Hypothalamus (tissue), 51 donors: Measurements from ENCODE around the gene PDE4A.
"Not testable (repeated sequence)": the region's sequence is repeated elsewhere in the genome, so short reads cannot be mapped to it uniquely, and the experiment has no call there.

Experiments
- DNase-seq, 51 donors: peaks; one replicate each; lab custom pipeline; 2025; lab: John Stamatoyannopoulos, UW

PDE4A gene

GRCh38 chr19:10403137-10404021 lies 17.0 kb upstream of the PDE4A start, which contains the start of gene CDC37:
Gene CDC37, minus strand, starts transcription at chr19:10403542. Its CDS starts 63 bp downstream, at chr19:10403479.
- DNase-seq: peak; percentile 51 to 98 (median 93)

GRCh38 chr19:10404888-10405820 lies 15.2 kb upstream of the PDE4A start:
- peak in 1 of 51 donors; percentile 36 for DNase-seq

- no peak for DNase-seq
Observed at GRCh38 chr19:10406191-10406590, 14.1 kb upstream of the PDE4A start.

- DNase-seq: no peak
Observed at GRCh38 chr19:10407096-10407495, 13.2 kb upstream of the PDE4A start.

DNA sequence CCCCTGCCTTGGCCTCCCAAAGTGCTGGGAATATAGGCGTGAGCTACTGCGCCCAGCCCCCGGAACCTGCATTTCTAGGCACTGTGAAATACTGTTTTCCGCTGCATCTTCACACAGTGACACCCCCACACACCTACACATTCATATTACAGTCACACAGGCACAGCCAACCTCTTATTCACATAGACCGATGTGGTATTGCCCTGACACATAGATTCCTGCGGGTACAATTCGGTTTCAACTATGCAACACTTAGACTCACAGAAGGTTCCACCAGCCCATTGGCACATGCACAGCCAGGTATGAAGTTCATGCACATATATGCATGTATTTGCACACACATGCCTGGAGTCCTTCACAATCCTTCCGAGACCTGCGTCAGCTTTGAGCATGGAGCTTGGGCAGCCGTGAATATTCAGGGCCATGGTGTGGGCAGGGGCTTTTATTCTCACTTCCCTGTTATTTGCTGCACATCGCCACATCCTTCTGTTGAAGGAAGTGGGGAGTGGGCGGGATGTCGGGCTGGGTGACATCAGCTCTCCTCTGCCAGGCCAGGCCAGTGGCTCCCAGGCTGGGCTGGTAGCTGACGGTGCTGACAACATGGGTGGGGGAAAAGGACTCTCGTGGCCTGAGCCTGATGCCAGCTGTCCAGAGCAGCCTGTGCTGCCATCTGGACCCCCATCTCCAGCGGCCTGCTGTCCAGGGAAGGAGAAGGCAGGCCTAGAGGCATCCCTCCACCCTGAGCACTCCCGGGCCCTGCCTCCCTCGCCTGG lies 11.6 kb upstream of the PDE4A start:
- peak in 23 of 51 donors; percentile 4 to 51 (median 26) for DNase-seq

- DNase-seq: not testable (repeated sequence)
Observed at GRCh38 chr19:10411224-10411623, 9.1 kb upstream of the PDE4A start.

DNA sequence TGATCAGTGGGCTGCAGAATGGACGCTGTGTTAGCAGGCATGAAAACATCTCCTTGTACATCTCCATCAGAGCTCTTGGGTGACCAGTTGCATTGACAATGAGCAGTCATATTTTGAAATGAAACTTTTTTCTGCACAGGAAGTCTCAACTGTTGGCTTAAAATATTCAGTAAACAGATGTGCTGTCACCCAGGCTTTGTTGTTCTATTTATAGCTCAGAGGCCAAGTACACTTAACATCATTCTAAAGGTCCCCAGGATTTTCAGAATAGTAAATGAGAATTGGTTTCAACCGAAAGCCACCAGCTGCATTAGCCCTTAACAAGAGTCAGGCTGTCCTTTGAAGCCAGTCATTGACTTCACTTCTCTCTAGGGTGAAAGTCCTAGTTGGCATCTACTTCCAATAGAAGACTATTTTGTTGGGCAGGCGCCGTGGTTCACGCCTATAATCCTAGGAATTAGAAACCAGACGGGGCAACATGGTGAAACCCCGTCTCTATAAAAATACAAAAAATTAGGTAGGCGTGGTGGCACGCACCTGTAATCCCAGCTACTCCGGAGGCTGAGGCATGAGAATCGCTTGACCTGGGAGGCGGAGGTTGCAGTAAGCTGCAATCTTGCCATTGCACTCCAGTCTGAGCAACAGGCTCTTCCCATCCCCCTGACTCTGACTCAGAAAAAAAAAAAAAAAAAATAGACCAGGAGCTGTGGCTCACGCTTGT lies 7.9 kb upstream of the PDE4A start:
- DNase-seq: no peak

DNA sequence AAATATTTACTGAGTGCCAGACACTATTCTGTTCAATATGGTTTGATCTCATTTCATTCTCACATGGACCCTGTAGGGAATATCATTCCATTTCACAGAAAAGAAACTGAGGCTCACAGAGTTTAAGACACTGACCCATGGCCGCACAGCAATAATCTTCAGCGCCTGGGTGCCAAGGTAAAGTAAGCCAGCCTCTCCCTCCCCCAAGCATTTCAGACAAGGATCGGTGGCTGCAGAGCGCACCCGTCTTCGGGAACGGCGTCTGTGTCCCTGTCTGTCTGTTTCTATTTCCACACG lies 4.3 kb upstream of the PDE4A start:
- no peak for DNase-seq

GRCh38 chr19:10416380-10417257 lies 3.7 kb upstream of the PDE4A start:
- DNase-seq: peak in 44 of 51 donors; percentile 11 to 82 (median 59)

GRCh38 chr19:10417541-10418234 lies 2.6 kb upstream of the PDE4A start:
- DNase-seq: peak in 1 of 51 donors; percentile 15

DNA sequence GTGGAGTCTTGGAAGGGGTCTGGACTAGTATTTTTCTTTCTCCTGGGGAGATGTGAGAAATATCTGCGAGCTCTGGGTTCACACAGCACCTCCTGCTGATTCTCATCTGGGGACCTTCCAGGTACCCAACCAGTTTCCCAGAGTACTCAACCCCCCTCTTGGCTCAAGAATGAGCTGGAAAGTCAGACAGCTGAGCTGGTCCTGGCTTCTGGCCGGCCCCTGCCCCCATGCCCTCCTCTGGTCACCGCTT lies 2.2 kb upstream of the PDE4A start:
- peak in 1 of 51 donors; percentile 35 for DNase-seq

GRCh38 chr19:10418485-10419199 lies 1.7 kb upstream of the PDE4A start:
- DNase-seq: peak in 1 of 51 donors; percentile 36

- peak in 6 of 51 donors; percentile 15 to 71 (median 39) for DNase-seq
Observed at GRCh38 chr19:10419200-10419645, 1.1 kb upstream of the PDE4A start.

DNA sequence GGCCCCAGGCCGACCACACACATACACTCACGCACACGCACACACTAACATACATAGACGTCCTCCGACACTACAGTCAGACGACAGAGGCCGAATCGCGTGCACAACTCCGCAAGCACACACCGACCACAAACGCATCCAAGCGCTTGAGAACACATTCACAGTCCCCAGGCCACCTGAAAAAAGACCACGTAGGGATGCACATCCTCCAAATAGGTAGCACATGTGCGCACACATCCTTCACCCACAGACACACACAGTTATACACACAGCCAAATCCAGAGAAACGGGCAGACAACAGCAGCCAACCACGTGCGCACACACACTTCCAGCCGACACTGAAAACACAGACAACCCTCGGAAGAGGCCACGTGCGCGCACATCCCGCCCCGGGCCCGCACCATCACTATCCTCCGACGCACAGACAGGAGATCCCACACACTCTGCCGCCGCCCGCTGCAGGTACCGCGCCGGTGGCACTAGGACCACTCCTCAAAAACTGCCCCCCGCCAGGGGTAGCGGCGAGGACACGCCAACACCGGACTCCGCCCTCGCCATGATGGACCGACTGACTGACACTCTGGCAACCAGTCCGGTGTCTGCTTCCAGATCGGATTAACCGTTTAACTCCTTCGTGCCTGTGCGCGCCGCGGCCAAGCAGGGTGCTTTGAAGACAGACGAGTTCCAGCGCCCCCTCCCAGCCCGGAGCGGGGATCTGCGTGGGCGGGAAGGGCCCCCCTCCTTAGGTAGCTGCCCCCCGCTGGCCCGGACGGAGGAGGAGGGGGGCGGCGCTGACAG lies 493 bp upstream of the PDE4A start:
- peak in 15 of 51 donors; percentile 9 to 78 (median 29) for DNase-seq

DNA sequence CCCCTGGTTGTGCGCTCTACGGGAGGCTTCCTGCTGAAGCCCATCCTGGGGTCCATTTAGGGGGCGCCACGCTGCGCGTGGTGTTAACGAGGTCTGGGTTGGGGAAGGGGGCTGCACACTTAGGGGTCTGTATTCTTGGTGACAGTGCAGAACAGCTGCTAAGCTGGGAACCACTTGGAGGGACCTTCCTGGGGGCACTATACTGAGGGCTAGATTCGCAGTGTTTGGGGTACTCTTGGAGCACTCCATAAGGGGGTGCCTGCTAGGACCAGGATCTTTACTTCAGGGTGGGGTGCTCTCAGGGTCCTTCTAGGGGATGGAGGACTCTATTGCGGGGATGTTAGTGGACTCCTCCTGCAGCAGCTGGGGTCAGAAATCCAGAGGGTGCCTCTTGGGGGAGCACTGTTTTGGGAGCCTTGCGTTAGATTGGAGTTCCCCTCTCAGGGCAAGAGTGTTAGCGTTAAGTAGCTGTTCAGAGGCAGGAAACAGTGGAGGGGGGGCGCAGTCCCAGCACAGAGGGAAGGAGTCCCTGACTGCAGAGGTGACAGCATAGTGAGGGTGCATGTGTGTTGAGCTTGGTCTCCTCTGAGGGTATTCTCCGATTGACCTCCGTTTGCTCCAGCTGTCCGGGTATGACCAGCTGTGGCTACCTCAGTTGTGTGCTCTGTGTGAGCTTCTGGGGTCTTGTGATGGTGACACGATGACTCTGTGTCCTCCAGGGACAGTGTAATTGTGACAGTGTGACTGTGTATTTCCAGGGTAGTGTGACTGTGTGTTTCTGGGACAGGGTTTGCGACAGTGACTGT lies 1.1 kb downstream of the PDE4A start:
- no peak for DNase-seq

- DNase-seq: no peak
Observed at GRCh38 chr19:10422046-10422461, 1.7 kb downstream of the PDE4A start.
